Spleen (tissue), 7 donors: Measurements from ENCODE around the gene CD80.

Experiments
- POLR2A ChIP-seq, 3 donors: fragments of 450-650 bp; IDR thresholded peaks; one replicate each; pipeline ENCODE4 v1.5.1; 2017; ENCODE audit warnings: antibody characterized with exemption in 3 of 3, mild to moderate bottlenecking in 1 of 3
- TF ChIP-seq, protein P1 (sequence below), 11 experiments: fragments of 200-600 bp in 7 of 11; fragments of 450-650 bp in 4 of 11; sonication (generic) in 4 of 11; IDR thresholded peaks in 8 of 11; conservative IDR thresholded peaks in 3 of 11; 1 replicate in 7 of 11; 2 replicates in 4 of 11; pipeline versions ENCODE4 v1.4.0 to v1.8.0; 2016 to 2021; ENCODE audit warnings: antibody characterized with exemption in 11 of 11, inconsistent platforms in 4 of 11, mild to moderate bottlenecking in 1 of 11
- donor health status: DM: no; HTN: no; CAD: no; lungs with moderate emphysema.
- donor health status: DM: no; HTN: no; CAD: no.
- donor health status: DM: no; HTN: no; CAD: no.

DNA sequence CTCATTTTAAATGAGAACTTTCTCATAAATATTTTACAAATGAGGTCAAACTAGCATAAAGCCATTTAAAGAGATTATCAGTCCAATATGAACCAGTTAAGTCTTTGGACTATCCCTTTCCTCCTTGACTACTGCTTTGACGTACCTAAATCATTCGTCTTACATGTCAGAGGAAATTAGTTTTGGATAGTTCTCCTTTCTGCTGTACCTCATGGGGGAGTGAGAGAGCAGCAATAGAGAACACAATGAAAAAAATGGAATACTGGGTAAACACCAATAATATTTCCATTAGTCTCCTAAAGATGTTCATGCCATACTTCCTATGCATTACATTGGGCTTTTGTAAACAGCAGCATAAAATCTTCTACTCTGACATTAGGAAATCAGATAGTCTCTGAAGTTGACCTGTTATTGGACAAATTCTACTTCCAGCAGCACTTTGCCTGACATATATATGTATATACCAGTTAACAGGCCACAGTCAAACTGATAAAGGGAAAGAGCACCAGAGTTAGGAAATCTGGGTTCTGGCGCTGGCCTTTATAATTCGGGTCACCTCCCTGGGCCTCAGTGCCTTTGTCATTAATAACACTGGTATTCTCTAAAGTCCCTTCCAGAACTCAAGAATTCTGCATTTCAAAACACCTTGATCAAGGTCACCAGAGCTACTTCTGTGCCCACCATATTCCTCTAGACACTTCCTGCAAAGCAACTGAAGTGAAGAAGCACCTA, 34.3 kb downstream of the CD80 start:
- TF ChIP-seq, protein P1, sequence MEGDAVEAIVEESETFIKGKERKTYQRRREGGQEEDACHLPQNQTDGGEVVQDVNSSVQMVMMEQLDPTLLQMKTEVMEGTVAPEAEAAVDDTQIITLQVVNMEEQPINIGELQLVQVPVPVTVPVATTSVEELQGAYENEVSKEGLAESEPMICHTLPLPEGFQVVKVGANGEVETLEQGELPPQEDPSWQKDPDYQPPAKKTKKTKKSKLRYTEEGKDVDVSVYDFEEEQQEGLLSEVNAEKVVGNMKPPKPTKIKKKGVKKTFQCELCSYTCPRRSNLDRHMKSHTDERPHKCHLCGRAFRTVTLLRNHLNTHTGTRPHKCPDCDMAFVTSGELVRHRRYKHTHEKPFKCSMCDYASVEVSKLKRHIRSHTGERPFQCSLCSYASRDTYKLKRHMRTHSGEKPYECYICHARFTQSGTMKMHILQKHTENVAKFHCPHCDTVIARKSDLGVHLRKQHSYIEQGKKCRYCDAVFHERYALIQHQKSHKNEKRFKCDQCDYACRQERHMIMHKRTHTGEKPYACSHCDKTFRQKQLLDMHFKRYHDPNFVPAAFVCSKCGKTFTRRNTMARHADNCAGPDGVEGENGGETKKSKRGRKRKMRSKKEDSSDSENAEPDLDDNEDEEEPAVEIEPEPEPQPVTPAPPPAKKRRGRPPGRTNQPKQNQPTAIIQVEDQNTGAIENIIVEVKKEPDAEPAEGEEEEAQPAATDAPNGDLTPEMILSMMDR (IDR thresholded peaks at IDR 0.05 in 8 of 11, conservative IDR thresholded peaks at IDR 0.05 in 3 of 11) = peak in 8 of 11 experiments; percentile 12 to 35 (median 32)
- TF ChIP-seq POLR2A (IDR thresholded peaks at IDR 0.05) = no peak
